ENCODE results near the gene EPC1. TPM values are rescaled to one million over a fixed set of nuclear protein-coding genes. Genes with fewer than 3 reads are reported as not detected.

EPC1 gene
- total and polyA plus RNA-seq, 9 of the 15 experiments (the other 6 are each of a cell fraction or from before 2014, with no cell fraction given) = 7.0 to 43.6 (median 16.1) TPM

DNA sequence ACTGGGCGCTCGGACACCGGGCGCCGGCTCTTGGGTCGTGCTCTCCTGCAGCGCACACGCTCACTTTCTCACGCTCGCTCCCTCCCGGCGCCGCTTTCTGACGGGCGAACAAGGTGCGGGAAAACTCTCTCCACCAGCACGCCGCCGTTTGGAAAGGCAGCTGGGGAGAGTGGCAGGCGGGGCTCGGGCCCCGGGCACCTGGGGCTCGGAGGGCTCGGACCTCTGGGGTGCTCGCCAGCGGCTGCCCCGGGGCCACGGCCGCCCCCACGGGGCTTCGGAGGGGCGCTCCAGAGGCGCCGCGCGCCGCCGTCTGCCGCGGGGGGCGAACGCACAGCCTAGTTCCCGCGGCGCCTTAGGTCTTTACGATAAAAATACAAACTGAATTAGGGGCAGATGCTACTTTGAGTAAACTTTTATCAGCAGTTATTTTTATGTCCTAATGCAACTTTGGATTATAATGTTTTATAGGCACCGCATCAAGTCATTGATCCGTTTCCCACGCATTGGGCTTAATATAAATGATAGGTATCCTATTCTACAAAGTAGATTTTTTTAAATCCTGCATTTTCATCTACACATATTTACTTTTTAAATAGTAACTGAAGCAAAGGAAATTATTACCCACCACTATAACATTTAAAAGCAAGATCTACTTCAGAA, 535 bp upstream of the EPC1 start (continued):
- no peak for TF ChIP-seq NR2C1 (IDR thresholded peaks at IDR 0.05)
- no peak for TF ChIP-seq NR2C1 (tag; IDR thresholded peaks at IDR 0.05)
- no peak for TF ChIP-seq ZNF146 (CRISPR knock-in tag; IDR thresholded peaks at IDR 0.05; ENCODE audit: unreplicated experiment)
- no peak for TF ChIP-seq NELFE (IDR thresholded peaks at IDR 0.05; ENCODE audit: insufficient read depth, insufficient read length)
- TF ChIP-seq CXXC5 (CRISPR knock-in tag; IDR thresholded peaks at IDR 0.05) = peak; percentile 54; the same call in 1 of the 2 replicates
- TF ChIP-seq GATAD2A (IDR thresholded peaks at IDR 0.05) = 0 out of 2 replicates have a peak, but pooled peaks have one; percentile 27
- TF ChIP-seq, protein P1, sequence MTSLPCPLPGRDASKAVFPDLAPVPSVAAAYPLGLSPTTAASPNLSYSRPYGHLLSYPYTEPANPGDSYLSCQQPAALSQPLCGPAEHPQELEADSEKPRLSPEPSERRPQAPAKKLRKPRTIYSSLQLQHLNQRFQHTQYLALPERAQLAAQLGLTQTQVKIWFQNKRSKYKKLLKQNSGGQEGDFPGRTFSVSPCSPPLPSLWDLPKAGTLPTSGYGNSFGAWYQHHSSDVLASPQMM (CRISPR knock-in tag; IDR thresholded peaks at IDR 0.05) = no peak
- TF ChIP-seq ZNF561 (CRISPR knock-in tag; conservative IDR thresholded peaks at IDR 0.05) = no peak
- no peak; the same call in 1 of the 2 replicates for TF ChIP-seq ZNF75A (CRISPR knock-in tag; IDR thresholded peaks at IDR 0.05)
- TF ChIP-seq, protein P2, sequence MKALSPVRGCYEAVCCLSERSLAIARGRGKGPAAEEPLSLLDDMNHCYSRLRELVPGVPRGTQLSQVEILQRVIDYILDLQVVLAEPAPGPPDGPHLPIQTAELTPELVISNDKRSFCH (CRISPR knock-in tag; IDR thresholded peaks at IDR 0.05) = no peak
- TF ChIP-seq, protein P2 (tag; IDR thresholded peaks at IDR 0.05) = no peak
- TF ChIP-seq, protein P3, sequence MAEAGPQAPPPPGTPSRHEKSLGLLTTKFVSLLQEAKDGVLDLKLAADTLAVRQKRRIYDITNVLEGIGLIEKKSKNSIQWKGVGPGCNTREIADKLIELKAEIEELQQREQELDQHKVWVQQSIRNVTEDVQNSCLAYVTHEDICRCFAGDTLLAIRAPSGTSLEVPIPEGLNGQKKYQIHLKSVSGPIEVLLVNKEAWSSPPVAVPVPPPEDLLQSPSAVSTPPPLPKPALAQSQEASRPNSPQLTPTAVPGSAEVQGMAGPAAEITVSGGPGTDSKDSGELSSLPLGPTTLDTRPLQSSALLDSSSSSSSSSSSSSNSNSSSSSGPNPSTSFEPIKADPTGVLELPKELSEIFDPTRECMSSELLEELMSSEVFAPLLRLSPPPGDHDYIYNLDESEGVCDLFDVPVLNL (CRISPR knock-in tag; IDR thresholded peaks at IDR 0.05; ENCODE audit: low read depth) = no peak
- TF ChIP-seq ZZZ3 (IDR thresholded peaks at IDR 0.05) = no peak
- TF ChIP-seq HNRNPUL1 (IDR thresholded peaks at IDR 0.05; ENCODE audit: low read length) = no peak
- TF ChIP-seq, protein P4, sequence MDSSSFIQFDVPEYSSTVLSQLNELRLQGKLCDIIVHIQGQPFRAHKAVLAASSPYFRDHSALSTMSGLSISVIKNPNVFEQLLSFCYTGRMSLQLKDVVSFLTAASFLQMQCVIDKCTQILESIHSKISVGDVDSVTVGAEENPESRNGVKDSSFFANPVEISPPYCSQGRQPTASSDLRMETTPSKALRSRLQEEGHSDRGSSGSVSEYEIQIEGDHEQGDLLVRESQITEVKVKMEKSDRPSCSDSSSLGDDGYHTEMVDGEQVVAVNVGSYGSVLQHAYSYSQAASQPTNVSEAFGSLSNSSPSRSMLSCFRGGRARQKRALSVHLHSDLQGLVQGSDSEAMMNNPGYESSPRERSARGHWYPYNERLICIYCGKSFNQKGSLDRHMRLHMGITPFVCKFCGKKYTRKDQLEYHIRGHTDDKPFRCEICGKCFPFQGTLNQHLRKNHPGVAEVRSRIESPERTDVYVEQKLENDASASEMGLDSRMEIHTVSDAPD (CRISPR knock-in tag; IDR thresholded peaks at IDR 0.05) = no peak
- no peak for TF ChIP-seq JUNB (CRISPR knock-in tag; conservative IDR thresholded peaks at IDR 0.05)
- TF ChIP-seq KLF6 (CRISPR knock-in tag; IDR thresholded peaks at IDR 0.05; ENCODE audit: borderline replicate concordance) = no peak
- TF ChIP-seq, protein P5, sequence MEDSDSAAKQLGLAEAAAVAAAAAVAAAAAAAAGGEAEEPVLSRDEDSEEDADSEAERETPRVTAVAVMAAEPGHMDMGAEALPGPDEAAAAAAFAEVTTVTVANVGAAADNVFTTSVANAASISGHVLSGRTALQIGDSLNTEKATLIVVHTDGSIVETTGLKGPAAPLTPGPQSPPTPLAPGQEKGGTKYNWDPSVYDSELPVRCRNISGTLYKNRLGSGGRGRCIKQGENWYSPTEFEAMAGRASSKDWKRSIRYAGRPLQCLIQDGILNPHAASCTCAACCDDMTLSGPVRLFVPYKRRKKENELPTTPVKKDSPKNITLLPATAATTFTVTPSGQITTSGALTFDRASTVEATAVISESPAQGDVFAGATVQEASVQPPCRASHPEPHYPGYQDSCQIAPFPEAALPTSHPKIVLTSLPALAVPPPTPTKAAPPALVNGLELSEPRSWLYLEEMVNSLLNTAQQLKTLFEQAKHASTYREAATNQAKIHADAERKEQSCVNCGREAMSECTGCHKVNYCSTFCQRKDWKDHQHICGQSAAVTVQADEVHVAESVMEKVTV (CRISPR knock-in tag; IDR thresholded peaks at IDR 0.05) = no peak
- no peak for TF ChIP-seq STAG1 (CRISPR knock-in tag; IDR thresholded peaks at IDR 0.05; ENCODE audit: borderline replicate concordance)
- TF ChIP-seq SAP30 (IDR thresholded peaks at IDR 0.05; ENCODE audit: borderline replicate concordance, insufficient read depth, low read depth, low read length, poor library complexity, severe bottlenecking) = peak; percentile 14
- TF ChIP-seq, protein P6, sequence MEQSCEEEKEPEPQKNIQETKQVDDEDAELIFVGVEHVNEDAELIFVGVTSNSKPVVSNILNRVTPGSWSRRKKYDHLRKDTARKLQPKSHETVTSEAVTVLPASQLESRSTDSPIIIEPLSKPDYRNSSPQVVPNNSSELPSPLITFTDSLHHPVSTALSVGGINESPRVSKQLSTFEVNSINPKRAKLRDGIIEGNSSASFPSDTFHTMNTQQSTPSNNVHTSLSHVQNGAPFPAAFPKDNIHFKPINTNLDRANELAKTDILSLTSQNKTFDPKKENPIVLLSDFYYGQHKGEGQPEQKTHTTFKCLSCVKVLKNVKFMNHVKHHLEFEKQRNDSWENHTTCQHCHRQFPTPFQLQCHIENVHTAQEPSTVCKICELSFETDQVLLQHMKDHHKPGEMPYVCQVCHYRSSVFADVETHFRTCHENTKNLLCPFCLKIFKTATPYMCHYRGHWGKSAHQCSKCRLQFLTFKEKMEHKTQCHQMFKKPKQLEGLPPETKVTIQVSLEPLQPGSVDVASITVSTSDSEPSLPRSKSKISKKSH (CRISPR knock-in tag; IDR thresholded peaks at IDR 0.05) = 0 out of 2 replicates have a peak, but pooled peaks have one; percentile 1
- TF ChIP-seq NR2C2 (CRISPR knock-in tag; IDR thresholded peaks at IDR 0.05) = no peak
- no peak; the same call in 1 of the 2 replicates for TF ChIP-seq NR2C2 (tag; IDR thresholded peaks at IDR 0.05)

All from K562 (cell line).